ENCODE data around the gene KCNK10.

DNA sequence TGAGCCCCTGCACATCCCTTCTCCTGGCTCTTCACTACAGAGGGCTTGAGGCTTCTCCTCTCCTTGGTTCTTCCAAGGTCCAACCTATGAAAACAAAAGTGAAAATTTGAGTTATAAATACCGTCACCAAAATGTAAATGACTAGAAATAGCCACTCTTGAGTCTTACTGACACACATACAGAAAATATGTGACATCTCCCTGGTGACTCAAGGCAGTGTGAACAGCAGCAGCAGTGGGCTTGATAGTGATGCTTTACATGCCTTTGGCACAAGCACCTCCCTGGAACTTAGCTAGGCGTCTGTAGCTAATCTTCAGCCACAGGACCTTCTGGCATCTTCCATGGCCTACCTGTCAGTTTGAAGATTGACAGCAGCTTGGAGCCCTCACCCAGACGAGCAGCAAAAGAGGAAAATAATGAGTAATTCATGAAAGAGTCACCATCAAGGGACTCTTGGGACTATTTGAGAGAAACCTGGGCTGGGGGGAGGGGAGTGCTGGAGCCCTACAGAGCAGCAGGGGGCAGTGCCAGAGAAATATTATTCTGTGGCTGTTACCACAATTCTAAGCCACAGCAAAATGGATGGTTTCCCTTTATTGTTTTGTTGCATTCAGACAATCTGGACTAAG is 158.0 kb downstream of the KCNK10 start:
- TF ChIP-seq, protein P1, sequence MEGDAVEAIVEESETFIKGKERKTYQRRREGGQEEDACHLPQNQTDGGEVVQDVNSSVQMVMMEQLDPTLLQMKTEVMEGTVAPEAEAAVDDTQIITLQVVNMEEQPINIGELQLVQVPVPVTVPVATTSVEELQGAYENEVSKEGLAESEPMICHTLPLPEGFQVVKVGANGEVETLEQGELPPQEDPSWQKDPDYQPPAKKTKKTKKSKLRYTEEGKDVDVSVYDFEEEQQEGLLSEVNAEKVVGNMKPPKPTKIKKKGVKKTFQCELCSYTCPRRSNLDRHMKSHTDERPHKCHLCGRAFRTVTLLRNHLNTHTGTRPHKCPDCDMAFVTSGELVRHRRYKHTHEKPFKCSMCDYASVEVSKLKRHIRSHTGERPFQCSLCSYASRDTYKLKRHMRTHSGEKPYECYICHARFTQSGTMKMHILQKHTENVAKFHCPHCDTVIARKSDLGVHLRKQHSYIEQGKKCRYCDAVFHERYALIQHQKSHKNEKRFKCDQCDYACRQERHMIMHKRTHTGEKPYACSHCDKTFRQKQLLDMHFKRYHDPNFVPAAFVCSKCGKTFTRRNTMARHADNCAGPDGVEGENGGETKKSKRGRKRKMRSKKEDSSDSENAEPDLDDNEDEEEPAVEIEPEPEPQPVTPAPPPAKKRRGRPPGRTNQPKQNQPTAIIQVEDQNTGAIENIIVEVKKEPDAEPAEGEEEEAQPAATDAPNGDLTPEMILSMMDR (IDR thresholded peaks at IDR 0.05): no peak
- no peak for TF ChIP-seq POLR2A (IDR thresholded peaks at IDR 0.05)
- no peak for TF ChIP-seq POLR2AphosphoS5 (IDR thresholded peaks at IDR 0.05)
